Left ventricle myocardium inferior (tissue), 1 donor: ENCODE results near the gene MAN1C1. TPM values are rescaled to one million over a fixed set of nuclear protein-coding genes. Genes with fewer than 3 reads are reported as not detected.
A peak's percentile ranks its signal among the peaks of the same experiment; 100 is the strongest.

ENCODE experiments used
- DNase-seq: peaks from one replicate; pipeline ENCODE4 v3.0.0-alpha.2; 2020
- H3K27ac ChIP-seq: fragments of 200-600 bp; replicated peaks from 2 replicates; pipeline ENCODE4 v1.8.0; 2021
- H3K27me3 ChIP-seq: fragments of 200-600 bp; 2 replicates; pipeline ENCODE4 v1.8.0; 2021; ENCODE audit warnings: low read depth
- H3K36me3 ChIP-seq: fragments of 200-600 bp; 2 replicates; pipeline ENCODE4 v1.8.0; 2021
- H3K4me1 ChIP-seq: fragments of 200-600 bp; 2 replicates; pipeline ENCODE4 v1.8.0; 2021
- H3K4me3 ChIP-seq: fragments of 200-600 bp; 2 replicates; pipeline ENCODE4 v1.8.0; 2021; ENCODE audit warnings: mild to moderate bottlenecking, moderate library complexity
- H3K9me3 ChIP-seq: fragments of 200-600 bp; replicated peaks from 2 replicates; pipeline ENCODE4 v1.8.0; 2021
- CTCF ChIP-seq: fragments of 200-600 bp; IDR thresholded peaks from 2 replicates; pipeline ENCODE4 v1.8.0; 2021; ENCODE audit warnings: antibody characterized with exemption, mild to moderate bottlenecking, borderline replicate concordance
- intact Hi-C: fragments of 100-400 bp; cut with micrococcal nuclease; formaldehyde crosslinking; loops from one replicate; pipeline ENCODE4 v1.11.0; 2022
- total RNA-seq: library from RNA; stranded (reverse); fragmentation: NEBNext Ultra II Directional; extraction: Animal tissue kit (Norgen Biotek cat#: 25700); gene quantifications from one replicate; pipeline ENCODE4 v1.2.1, GENCODE V29; 2021
- donor health status: DM: no; HTN: yes; CAD: no; lungs with severe emphysema.

MAN1C1 gene
- total RNA-seq, 1 donor from 2014 or later: 18.0 TPM

- no peak for TF ChIP-seq CTCF
- Histone ChIP-seq H3K4me1 (peaks cover 66% of the 10 kb centered on the region), H3K4me3 (no peak overlapping the region), H3K36me3 (peaks cover 58% of the 10 kb centered on the region), H3K27ac (peak overlapping the region; percentile 44), H3K9me3 (no peaks in the 10 kb centered on the region), H3K27me3 (no peaks in the 10 kb centered on the region)
- intact Hi-C loops: no loop called here
- DNase-seq: no peak
Observed at GRCh38 chr1:25825605-25826004, 209.0 kb downstream of the MAN1C1 start.

- Histone ChIP-seq H3K27ac (no peak overlapping the region), H3K4me3 (no peak overlapping the region), H3K27me3 (no peaks in the 10 kb centered on the region), H3K9me3 (no peaks in the 10 kb centered on the region), H3K4me1 (peaks cover 60% of the 10 kb centered on the region), H3K36me3 (peaks cover 67% of the 10 kb centered on the region)
- DNase-seq: no peak
- intact Hi-C loops: no loop called here
- TF ChIP-seq CTCF: no peak
Observed at GRCh38 chr1:25826571-25826970, 210.0 kb downstream of the MAN1C1 start.

- no peaks in the 10 kb centered on the region for H3K9me3 ChIP-seq
- H3K36me3 ChIP-seq: peaks cover 87% of the 10 kb centered on the region
- peaks cover 43% of the 10 kb centered on the region for H3K4me1 ChIP-seq
- no peaks in the 10 kb centered on the region for H3K27me3 ChIP-seq
- no peak overlapping the region for H3K4me3 ChIP-seq
- H3K27ac ChIP-seq: no peak overlapping the region
- DNase-seq: no peak
- intact Hi-C loops: no loop called here
- TF ChIP-seq CTCF: no peak
Observed at GRCh38 chr1:25828491-25828890, 211.9 kb downstream of the MAN1C1 start.

GRCh38 chr1:25829046-25829445, 212.5 kb downstream of the MAN1C1 start:
- DNase-seq: no peak
- Histone ChIP-seq H3K4me1 (peaks cover 37% of the 10 kb centered on the region), H3K9me3 (no peaks in the 10 kb centered on the region), H3K36me3 (peaks cover 88% of the 10 kb centered on the region), H3K27me3 (no peaks in the 10 kb centered on the region), H3K4me3 (no peak overlapping the region), H3K27ac (no peak overlapping the region)
- intact Hi-C loops: no loop called here
- TF ChIP-seq CTCF: no peak

- Histone ChIP-seq H3K4me1 (peaks cover 25% of the 10 kb centered on the region), H3K9me3 (no peaks in the 10 kb centered on the region), H3K36me3 (peaks cover 76% of the 10 kb centered on the region), H3K4me3 (no peak overlapping the region), H3K27me3 (no peaks in the 10 kb centered on the region), H3K27ac (no peak overlapping the region)
- DNase-seq: no peak
- intact Hi-C loops: no loop called here
- no peak for TF ChIP-seq CTCF
Observed at GRCh38 chr1:25831569-25832196, 215.1 kb downstream of the MAN1C1 start.
